ENCODE measurements around the gene IQGAP2.

GRCh38 chr5:76414788-76415187 is 11.7 kb downstream of the IQGAP2 start:
- TF ChIP-seq CTCF (optimal IDR thresholded peaks at IDR 0.05 in 1 of 3, IDR thresholded peaks at IDR 0.05 in 1 of 3, conservative IDR thresholded peaks at IDR 0.05 in 1 of 3; ENCODE audit: extremely low read depth in 1 of 3, insufficient read depth in 2 of 3, low read length in 3 of 3): no peak
- no peak for TF ChIP-seq EZH2 (IDR thresholded peaks at IDR 0.05; ENCODE audit: low read length)

Data from keratinocyte (primary cell).